ENCODE measurements around the gene GJB2.

DNA sequence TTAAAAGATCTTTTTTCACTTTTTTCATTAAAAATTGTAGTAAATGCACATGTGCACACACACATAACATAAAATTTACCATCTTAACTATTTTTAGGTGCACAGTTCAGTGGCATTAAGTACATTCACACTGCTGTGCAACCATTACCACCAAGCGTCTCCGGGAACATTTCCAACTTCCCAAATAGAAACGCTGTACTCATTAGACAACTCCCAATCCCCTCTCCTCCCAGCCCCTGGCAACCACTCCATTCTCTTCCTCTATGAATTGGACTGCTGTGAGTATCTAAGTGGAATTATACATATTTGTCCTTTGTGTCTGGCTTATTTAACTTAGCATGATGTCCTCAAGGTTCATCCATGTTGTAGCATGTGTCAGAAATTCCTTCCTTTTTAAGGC is 11.6 kb downstream of the GJB2 start:
- TF ChIP-seq POLR2AphosphoS5 (IDR thresholded peaks at IDR 0.05; ENCODE audit: low read depth, low read length) (no peak), TAF1 (IDR thresholded peaks at IDR 0.05; ENCODE audit: borderline replicate concordance, low read depth, low read length) (no peak)

Data from GM12892 (cell line).